H1 (cell line): ENCODE measurements around the gene RHCG. TPM values are rescaled to one million over a fixed set of nuclear protein-coding genes. Genes with fewer than 3 reads are reported as not detected.

Experiments
- CTCF ChIA-PET: fragments of 300-600 bp; sonication (Branson Sonifier 250); formaldehyde crosslinking; loops from one replicate; lab custom pipeline; 2021; ENCODE audit not compliant: partially characterized antibody; lab: Charles Lee
- POLR2A ChIA-PET: fragments of 300-600 bp; sonication (Branson Sonifier 250); formaldehyde crosslinking; loops from one replicate; lab custom pipeline; 2021; ENCODE audit warnings: inconsistent platforms; ENCODE audit not compliant: partially characterized antibody; lab: Charles Lee
- DNase-seq, 2 experiments: peaks; one replicate each; pipeline versions ENCODE4 v3.0.0 to v3.0.0-alpha.2; 2010 to 2022; ENCODE audit warnings: low spot score in 2 of 2, low read depth in 1 of 2, mixed read lengths in 1 of 2
- FAIRE-seq: peaks from 2 replicates; lab custom pipeline; 2011; peaks lifted over from hg19 to GRCh38; lab: Jason Lieb, UNC
- H2AFZ ChIP-seq: 2 replicates; pipeline ENCODE4 v1.8.1; 2012; ENCODE audit warnings: low read length, inconsistent platforms
- H2AK5ac ChIP-seq: 2 replicates; pipeline ENCODE4 v1.6.1; 2013; ENCODE audit warnings: low read depth, low read length
- H2BK120ac ChIP-seq: replicated peaks from 2 replicates; pipeline ENCODE3; 2013; ENCODE audit warnings: low read depth, low read length, inconsistent platforms
- H2BK12ac ChIP-seq: 2 replicates; pipeline ENCODE4 v1.6.1; 2013; ENCODE audit warnings: low read depth, low read length
- H2BK15ac ChIP-seq: 2 replicates; pipeline ENCODE4 v1.6.1; 2013; ENCODE audit warnings: low read length
- H2BK20ac ChIP-seq: 2 replicates; pipeline ENCODE4 v1.6.1; 2013; ENCODE audit warnings: low read length
- H2BK5ac ChIP-seq: 2 replicates; pipeline ENCODE4 v1.6.1; 2013; ENCODE audit warnings: low read depth, low read length
- H3K14ac ChIP-seq: 2 replicates; pipeline ENCODE4 v1.6.1; 2013; ENCODE audit warnings: inconsistent platforms; ENCODE audit not compliant: insufficient read length
- H3K18ac ChIP-seq: 2 replicates; pipeline ENCODE4 v1.6.1; 2013; ENCODE audit warnings: low read length; ENCODE audit errors: extremely low read depth
- H3K23ac ChIP-seq: 2 replicates; pipeline ENCODE4 v1.6.1; 2013; ENCODE audit warnings: inconsistent platforms; ENCODE audit not compliant: insufficient read length
- H3K23me2 ChIP-seq: 2 replicates; pipeline ENCODE4 v1.6.1; 2013; ENCODE audit warnings: low read depth, low read length
- H3K27ac ChIP-seq: 2 replicates; pipeline ENCODE4 v1.6.1; 2011; ENCODE audit warnings: low read depth, low read length, inconsistent platforms
- H3K27me3 ChIP-seq, 4 experiments: replicated peaks in 1 of 4; 1 replicate in 1 of 4; 2 replicates in 3 of 4; pipeline versions ENCODE4 v1.6.1 to v1.8.1; 2011 to 2013; ENCODE audit warnings: low read length in 3 of 4, mild to moderate bottlenecking in 3 of 4, inconsistent platforms in 2 of 4, mixed read lengths in 2 of 4, moderate library complexity in 1 of 4; ENCODE audit not compliant: control insufficient read depth in 3 of 4, insufficient read depth in 3 of 4; ENCODE audit errors: extremely low read depth in 1 of 4
- H3K36me3 ChIP-seq, 4 experiments: 2 replicates each; pipeline versions ENCODE4 v1.6.1 to v1.8.1; 2011 to 2013; ENCODE audit warnings: mild to moderate bottlenecking in 4 of 4, low read length in 3 of 4, moderate library complexity in 2 of 4, control low read depth in 1 of 4, inconsistent platforms in 1 of 4; ENCODE audit not compliant: insufficient read depth in 4 of 4, control insufficient read depth in 2 of 4
- H3K4ac ChIP-seq: replicated peaks from 2 replicates; pipeline ENCODE3; 2013; ENCODE audit warnings: low read length, low read depth, mixed read lengths, inconsistent platforms; ENCODE audit not compliant: insufficient read length
- H3K4me1 ChIP-seq, 4 experiments: replicated peaks in 1 of 4; 1 replicate in 1 of 4; 2 replicates in 3 of 4; pipeline versions ENCODE4 v1.6.1 to v1.8.1; 2011 to 2013; ENCODE audit warnings: low read length in 3 of 4, inconsistent platforms in 2 of 4, mixed read lengths in 1 of 4; ENCODE audit not compliant: insufficient read depth in 4 of 4, control insufficient read depth in 3 of 4
- H3K4me2 ChIP-seq, 2 experiments: 2 replicates each; pipeline versions ENCODE4 v1.6.1 to v1.8.1; 2011 to 2013; ENCODE audit warnings: low read depth in 2 of 2, low read length in 2 of 2, control low read depth in 1 of 2, inconsistent platforms in 1 of 2, mild to moderate bottlenecking in 1 of 2; ENCODE audit not compliant: insufficient read depth in 1 of 2
- H3K4me3 ChIP-seq, 4 experiments: fragments of 200-600, 300-600 bp in 1 of 4; sonication (generic), shearing (Covaris generic), sonication (Bioruptor Twin) in 1 of 4; 2 replicates each; pipeline versions ENCODE4 v1.5.1 to v1.8.1; 2011 to 2016; ENCODE audit warnings: low read length in 4 of 4, low read depth in 3 of 4, control low read depth in 2 of 4, inconsistent platforms in 2 of 4, mild to moderate bottlenecking in 2 of 4, mixed read lengths in 1 of 4, moderate library complexity in 1 of 4; ENCODE audit not compliant: insufficient read depth in 2 of 4; ENCODE audit errors: extremely low read depth in 1 of 4
- H3K56ac ChIP-seq: replicated peaks from 2 replicates; pipeline ENCODE3; 2013; ENCODE audit warnings: low read depth, mild to moderate bottlenecking, mixed read lengths, low read length, inconsistent platforms; ENCODE audit not compliant: insufficient read length
- H3K79me1 ChIP-seq: 2 replicates; pipeline ENCODE4 v1.6.1; 2013; ENCODE audit warnings: low read depth, low read length, control low read depth
- H3K79me2 ChIP-seq, 2 experiments: 2 replicates each; pipeline versions ENCODE4 v1.6.1 to v1.8.1; 2012 to 2013; ENCODE audit warnings: low read length in 2 of 2, mild to moderate bottlenecking in 2 of 2, inconsistent platforms in 1 of 2; ENCODE audit not compliant: insufficient read depth in 2 of 2, control insufficient read depth in 1 of 2
- H3K9ac ChIP-seq, 4 experiments: replicated peaks in 1 of 4; 1 replicate in 1 of 4; 2 replicates in 3 of 4; pipeline versions ENCODE4 v1.6.1 to v1.8.1; 2011 to 2013; ENCODE audit warnings: low read depth in 3 of 4, low read length in 3 of 4, control low read depth in 2 of 4, mild to moderate bottlenecking in 2 of 4, moderate library complexity in 2 of 4, inconsistent platforms in 1 of 4; ENCODE audit errors: extremely low read depth in 1 of 4
- H3K9me3 ChIP-seq, 2 experiments: 2 replicates each; pipeline versions ENCODE4 v1.6.1 to v1.8.1; 2012 to 2013; ENCODE audit warnings: mild to moderate bottlenecking in 2 of 2, moderate library complexity in 2 of 2, control low read depth in 1 of 2, inconsistent platforms in 1 of 2, low read depth in 1 of 2, low read length in 1 of 2, mixed read lengths in 1 of 2; ENCODE audit not compliant: insufficient read depth in 2 of 2
- H4K20me1 ChIP-seq, 2 experiments: replicated peaks in 1 of 2; 2 replicates each; pipeline versions ENCODE3 to v1.8.1; 2011 to 2013; ENCODE audit warnings: inconsistent platforms in 2 of 2, low read length in 2 of 2, mild to moderate bottlenecking in 1 of 2; ENCODE audit not compliant: insufficient read depth in 2 of 2, control insufficient read depth in 1 of 2
- H4K5ac ChIP-seq: 2 replicates; pipeline ENCODE4 v1.6.1; 2013; ENCODE audit warnings: low read length, low read depth, mixed read lengths, inconsistent platforms; ENCODE audit not compliant: insufficient read length
- H4K8ac ChIP-seq: 2 replicates; pipeline ENCODE4 v1.8.0; 2013; ENCODE audit warnings: mild to moderate bottlenecking, moderate library complexity, low read length, inconsistent platforms; ENCODE audit not compliant: insufficient read depth; ENCODE audit errors: extremely low read depth
- H4K91ac ChIP-seq: replicated peaks from 2 replicates; pipeline ENCODE3; 2013; ENCODE audit warnings: low read length, mixed read lengths, inconsistent platforms; ENCODE audit not compliant: insufficient read length
- ATF2 ChIP-seq: IDR thresholded peaks from 2 replicates; pipeline ENCODE4 v1.6.1; 2012; ENCODE audit warnings: low read length, inconsistent platforms
- BCL11A ChIP-seq, 2 experiments: IDR thresholded peaks; one replicate each; pipeline ENCODE4 v1.6.1; 2011; ENCODE audit warnings: low read depth in 2 of 2, low read length in 2 of 2, mild to moderate bottlenecking in 2 of 2
- CHD1 ChIP-seq: IDR thresholded peaks from 2 replicates; pipeline ENCODE4 v1.6.1; 2012; ENCODE audit warnings: low read depth, low read length, improper control_type of control experiment
- CTBP2 ChIP-seq: IDR thresholded peaks from 2 replicates; pipeline ENCODE4 v1.7.0; 2011; ENCODE audit warnings: borderline replicate concordance, mild to moderate bottlenecking, moderate library complexity, mixed read lengths, low read length; ENCODE audit not compliant: insufficient read depth, insufficient read length
- HDAC2 ChIP-seq, 2 experiments: fragments of 300-600 bp in 1 of 2; sonication (generic) in 1 of 2; IDR thresholded peaks; 2 replicates each; pipeline ENCODE4 v1.6.1; 2011 to 2012; ENCODE audit warnings: low read depth in 2 of 2, low read length in 2 of 2, mild to moderate bottlenecking in 2 of 2, moderate library complexity in 2 of 2, borderline replicate concordance in 1 of 2, inconsistent platforms in 1 of 2
- JUND ChIP-seq: IDR thresholded peaks from 2 replicates; pipeline ENCODE4 v1.6.1; 2011; ENCODE audit warnings: mild to moderate bottlenecking, improper control_type of control experiment, low read length
- PHF8 ChIP-seq: fragments of 200-600 bp; sonication (generic); conservative IDR thresholded peaks from 2 replicates; pipeline ENCODE4 v1.7.1; 2012; ENCODE audit warnings: low read depth, mild to moderate bottlenecking, inconsistent platforms, low read length, moderate library complexity
- POLR2A ChIP-seq, 2 experiments: IDR thresholded peaks; 1 replicate in 1 of 2; 2 replicates in 1 of 2; pipeline ENCODE4 v1.6.1; 2011; ENCODE audit warnings: low read depth in 2 of 2, low read length in 2 of 2, mild to moderate bottlenecking in 2 of 2; ENCODE audit errors: control extremely low read depth in 1 of 2
- SP1 ChIP-seq: IDR thresholded peaks from 2 replicates; pipeline ENCODE4 v1.6.1; 2011; ENCODE audit warnings: low read depth, low read length
- TAF1 ChIP-seq: IDR thresholded peaks from 2 replicates; pipeline ENCODE4 v1.6.1; 2011; ENCODE audit warnings: mild to moderate bottlenecking, low read depth, low read length
- ZNF274 ChIP-seq: IDR thresholded peaks from 2 replicates; pipeline ENCODE4 v1.7.0; 2012; ENCODE audit warnings: low read length, borderline replicate concordance; ENCODE audit errors: extremely low read depth
- WGBS, 2 experiments: shearing (Covaris generic) in 1 of 2; methylation state at CpG; one replicate each; pipeline versions ENCODE4 v1.1.6 to v1.1.7; 2013 to 2015; ENCODE audit warnings: low lambda C conversion rate in 2 of 2, mixed read lengths in 2 of 2, inconsistent platforms in 1 of 2, low coverage in 1 of 2, missing lambda C conversion rate in 1 of 2; ENCODE audit not compliant: insufficient replicate concordance in 2 of 2, insufficient coverage in 1 of 2, insufficient read length in 1 of 2; ENCODE audit errors: extremely low coverage in 1 of 2, missing lambda C conversion rate in 1 of 2; 5-methylcytosine and 5-hydroxymethylcytosine counted together
- polyA plus RNA-seq, 7 experiments: library from polyadenylated mRNA; depleted of rRNA in 3 of 7; stranded (reverse) in 5 of 7; unstranded in 2 of 7; fragments of >200 nt in 5 of 7; fragments of 200-250 nt in 2 of 7; gene quantifications; 1 replicate in 5 of 7; 2 replicates in 1 of 7; 4 replicates in 1 of 7; pipeline versions ENCODE4 v1.2.1 to v1.2.3, GENCODE V29; 2011 to 2013; ENCODE audit warnings: missing spikeins in 2 of 7, mixed read lengths in 2 of 7
- total RNA-seq: library from RNA; stranded (reverse); fragmentation: NEBNext Ultra II Directional; extraction: Animal tissue kit (Norgen Biotek cat#: 25700); gene quantifications from 2 replicates; pipeline ENCODE4 v1.2.1, GENCODE V29; 2021

The RHCG gene
- total and polyA plus RNA-seq, 2 of the 8 experiments (the other 6 are each of a cell fraction or from before 2014, with no cell fraction given): 0.68 TPM; not detected in 1

- no peaks in the 10 kb centered on the region for H3K9me3 ChIP-seq
- H2BK5ac ChIP-seq: no peak overlapping the region
- no peak overlapping the region for H3K4me3 ChIP-seq
- 86% methylated on average over 10 of the region's 10 CpGs; no CpG with 5 or more reads in 1 of the 2 experiments for WGBS, 2 experiments
- DNase-seq (no peak), FAIRE-seq (no peak)
- no peak overlapping the region for H4K8ac ChIP-seq
- H2BK20ac ChIP-seq: no peak overlapping the region
- H3K56ac ChIP-seq: no peak overlapping the region
- H3K79me1 ChIP-seq: no peaks in the 10 kb centered on the region; the same call in 1 of the 2 replicates
- no peak overlapping the region for H3K23ac ChIP-seq
- H2BK12ac ChIP-seq: no peak overlapping the region
- no peak overlapping the region for H3K9ac ChIP-seq
- no peak overlapping the region for H2BK120ac ChIP-seq
- H3K14ac ChIP-seq: no peak overlapping the region
- no peaks in the 10 kb centered on the region for H3K36me3 ChIP-seq
- POLR2A ChIA-PET: no interaction called here
- H4K20me1 ChIP-seq: no peaks in the 10 kb centered on the region
- no peak overlapping the region for H4K91ac ChIP-seq
- H3K18ac ChIP-seq: no peak overlapping the region
- peaks cover 0 to 7% (median 3%) of the 10 kb centered on the region in 4 experiments; a peak in 6 of 7 replicates for H3K27me3 ChIP-seq
- H2BK15ac ChIP-seq: no peak overlapping the region
- H3K4ac ChIP-seq: no peak overlapping the region
- H3K27ac ChIP-seq: no peak overlapping the region
- peaks cover 0 to 11% (median 0%) of the 10 kb centered on the region in 4 experiments; a peak in 3 of 7 replicates for H3K4me1 ChIP-seq
- CTCF ChIA-PET: interaction anchor here (0.8 to 9.7 kb wide), 13 partner anchors 12 to 249 kb away, joined by 3 to 187 read pairs (median 4); no protein-coding TSS in a partner anchor
- no peak overlapping the region for H4K5ac ChIP-seq
- H3K23me2 ChIP-seq: peaks cover 3% of the 10 kb centered on the region; the same call in 1 of the 2 replicates
- H3K4me2 ChIP-seq: no peak overlapping the region
- H3K79me2 ChIP-seq: no peaks in the 10 kb centered on the region
- H2AK5ac ChIP-seq: no peak overlapping the region
- H2AFZ ChIP-seq: no peak overlapping the region
- TF ChIP-seq ATF2 (no peak), PHF8 (no peak), CTBP2 (no peak), HDAC2 (IDR thresholded peaks at IDR 0.05; ENCODE audit: borderline replicate concordance in 1 of 2, low read depth in 2 of 2, low read length in 2 of 2) (no peak), SP1 (no peak), ZNF274 (no peak), CHD1 (no peak), JUND (no peak), BCL11A (IDR thresholded peaks at IDR 0.05; ENCODE audit: low read depth in 2 of 2, low read length in 2 of 2) (no peak), POLR2A (IDR thresholded peaks at IDR 0.05; ENCODE audit: control extremely low read depth in 1 of 2, low read depth in 2 of 2, low read length in 2 of 2) (no peak), TAF1 (no peak)
These were observed 6.1 kb downstream of the RHCG start for GRCh38 chr15:89490081-89490813.
